NCI-H1048 (cell line): ENCODE data around the gene SYNE4.
A peak's percentile ranks its signal among the peaks of the same experiment; 100 is the strongest.
"Not testable (repeated sequence)": the region's sequence is repeated elsewhere in the genome, so short reads cannot be mapped to it uniquely, and the experiment has no call there.

Source experiments
- DNase-seq: peaks from one replicate; lab custom pipeline; 2025; lab: John Stamatoyannopoulos, UW

The SYNE4 gene

DNA sequence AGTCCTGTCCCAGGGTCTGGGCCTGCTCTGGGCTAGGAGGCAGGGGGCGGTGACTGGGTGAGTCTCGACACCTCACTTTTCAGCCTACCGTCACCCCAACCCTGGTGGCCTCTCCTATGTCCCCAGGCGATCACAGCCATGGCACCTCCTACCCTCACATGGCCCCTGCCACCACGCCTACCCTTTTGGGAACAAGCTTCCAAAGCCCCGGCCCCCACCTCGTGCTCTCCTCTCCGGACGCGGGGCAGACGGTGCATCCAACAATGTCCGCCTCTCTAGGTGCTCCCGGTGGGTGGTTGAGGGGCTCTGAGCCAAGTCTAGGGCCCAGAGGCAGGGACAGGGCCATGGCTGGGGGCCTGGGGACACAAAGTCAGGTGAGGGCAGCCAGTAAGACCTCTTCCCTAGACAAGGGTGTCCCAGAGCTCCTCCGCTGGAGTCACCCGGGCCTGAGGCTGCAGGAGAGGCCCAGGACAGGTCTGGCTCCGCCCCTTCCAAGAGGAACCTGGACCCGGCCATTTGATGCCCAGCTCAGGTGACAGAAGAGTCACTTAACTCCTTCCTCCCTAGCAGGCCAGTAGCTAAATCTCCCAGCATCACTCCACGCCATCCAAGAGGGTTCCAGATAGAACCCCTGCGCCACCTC, at the start of gene SYNE4:
TSS of gene SYNE4 (minus strand) at position 478 of the 643 bp plus-strand sequence. CDS start at position 346, 132 bp downstream.
- DNase-seq, result no peak

DNA sequence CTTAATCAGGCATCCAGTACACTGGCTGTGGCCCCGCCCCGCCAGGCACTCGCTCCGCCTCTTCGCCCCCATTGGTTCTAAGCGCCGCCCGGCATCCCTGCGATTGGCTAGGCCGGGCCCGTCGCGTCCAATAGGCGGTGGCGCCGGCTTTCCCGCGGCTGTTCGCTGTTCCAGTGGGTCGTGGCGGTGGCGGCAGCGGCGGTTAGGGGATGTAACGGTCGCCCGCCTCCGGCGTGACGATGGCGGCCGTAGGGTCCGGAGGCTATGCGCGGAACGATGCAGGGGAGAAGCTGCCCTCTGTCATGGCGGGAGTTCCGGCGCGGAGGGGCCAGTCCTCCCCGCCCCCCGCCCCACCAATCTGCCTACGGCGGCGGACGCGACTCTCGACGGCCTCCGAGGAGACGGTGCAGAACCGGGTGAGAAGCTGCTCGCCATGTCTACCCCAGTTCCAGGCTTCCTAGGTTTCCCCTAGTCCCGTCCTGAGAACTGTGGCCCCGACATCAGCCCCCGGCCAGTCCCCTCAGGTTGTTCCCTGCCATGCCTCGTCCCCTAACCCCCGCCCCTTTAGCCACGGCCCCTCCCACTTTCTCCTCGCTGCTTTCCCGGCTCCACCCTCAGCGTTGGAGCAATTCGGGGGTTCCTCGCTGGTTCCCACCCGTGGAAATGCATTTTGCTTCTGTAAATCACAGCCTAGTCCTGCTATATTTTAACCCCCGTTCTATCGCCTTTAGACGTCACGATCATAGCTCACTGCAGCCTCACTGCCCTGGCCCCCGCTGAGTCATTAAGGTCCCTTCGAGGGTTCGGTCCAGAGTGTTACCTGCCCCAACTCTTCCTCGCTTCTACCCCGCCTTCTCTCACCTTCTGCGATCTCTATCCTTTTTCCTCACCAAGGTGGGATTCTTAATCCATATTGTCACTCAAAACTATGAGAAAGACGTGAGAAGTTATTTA, 46.4 kb upstream of the SYNE4 start, which contains the start of gene WDR62:
TSS of gene WDR62 (plus strand) at position 165 of the 954 bp plus-strand sequence. CDS start at position 240, 75 bp downstream.
- DNase-seq, result peak; percentile 88

- peak; percentile 96 for DNase-seq
Measured at GRCh38 chr19:36054119-36054732, 45.6 kb upstream of the SYNE4 start, which contains the start of gene THAP8. TSS of gene THAP8 (minus strand) at chr19:36054285. CDS start at chr19:36054217, 68 bp downstream.

DNA sequence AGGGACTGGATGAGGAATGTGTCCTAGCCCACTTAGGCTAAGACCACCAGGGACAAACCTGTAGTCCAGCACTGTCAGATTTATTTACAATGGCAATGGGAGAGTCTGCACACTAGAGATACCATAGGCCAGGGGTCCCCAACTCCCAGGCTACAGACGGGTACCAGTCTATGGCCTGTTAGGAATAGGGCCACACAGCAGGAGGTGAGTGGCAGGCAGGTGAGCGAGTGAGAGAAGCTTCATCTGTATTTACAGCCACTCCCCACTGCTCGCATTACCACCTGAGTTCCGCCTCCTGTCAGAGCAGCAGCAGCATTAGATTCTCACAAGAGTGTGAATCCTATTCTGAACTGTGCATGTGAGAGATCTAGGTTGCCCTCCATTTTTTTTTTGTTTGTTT, 43.0 kb upstream of the SYNE4 start:
- DNase-seq, result no peak

DNA sequence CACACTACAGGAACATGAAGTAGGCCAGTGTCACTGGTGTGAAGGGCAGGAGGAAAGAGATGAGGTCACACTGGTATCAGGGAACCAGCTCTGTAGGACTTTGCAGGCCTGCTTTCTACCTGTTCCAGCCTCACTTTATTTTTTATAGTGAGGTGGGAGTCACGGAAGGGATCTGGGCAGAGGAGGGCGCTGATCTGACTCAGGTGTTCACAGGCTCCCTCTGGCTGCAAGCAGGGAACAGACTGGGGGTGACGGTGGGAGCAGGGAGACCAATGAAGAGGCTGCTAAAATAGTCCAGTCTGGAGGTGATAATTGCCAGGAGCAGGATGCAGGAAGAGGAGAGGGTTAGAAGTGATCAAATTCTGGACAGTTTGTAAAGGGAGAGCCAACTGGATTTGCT, 42.6 kb upstream of the SYNE4 start:
- DNase-seq, result no peak

DNA sequence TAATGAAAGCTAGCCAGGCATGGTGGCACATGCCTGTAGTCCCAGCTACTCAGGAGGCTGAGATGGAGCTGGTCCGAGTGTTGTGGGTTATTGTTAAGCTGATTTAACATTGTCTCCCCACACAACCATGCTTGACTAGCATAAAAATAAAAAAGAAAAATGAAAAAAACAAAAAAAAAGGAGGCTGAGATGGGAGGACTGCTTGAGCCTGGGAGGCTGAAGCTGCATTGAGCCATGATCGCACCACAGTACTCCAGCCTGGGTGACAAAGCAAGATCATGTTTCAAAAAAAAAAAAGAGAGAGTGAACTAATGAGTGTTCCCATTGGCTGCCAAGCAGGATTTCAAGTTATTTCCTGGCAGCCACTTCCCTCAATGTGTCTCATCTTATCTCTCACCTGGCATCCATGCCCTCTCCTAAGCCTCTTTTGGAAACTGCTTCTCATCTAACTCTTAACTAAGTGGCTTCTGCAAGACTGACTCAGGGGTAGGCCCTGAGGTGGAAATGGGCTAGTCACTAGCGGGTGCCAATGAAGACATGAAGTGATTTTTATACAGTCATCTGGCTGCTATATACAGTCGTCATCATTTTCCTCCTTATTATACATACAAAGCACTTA, 40.6 kb upstream of the SYNE4 start:
- DNase-seq, result no peak

DNA sequence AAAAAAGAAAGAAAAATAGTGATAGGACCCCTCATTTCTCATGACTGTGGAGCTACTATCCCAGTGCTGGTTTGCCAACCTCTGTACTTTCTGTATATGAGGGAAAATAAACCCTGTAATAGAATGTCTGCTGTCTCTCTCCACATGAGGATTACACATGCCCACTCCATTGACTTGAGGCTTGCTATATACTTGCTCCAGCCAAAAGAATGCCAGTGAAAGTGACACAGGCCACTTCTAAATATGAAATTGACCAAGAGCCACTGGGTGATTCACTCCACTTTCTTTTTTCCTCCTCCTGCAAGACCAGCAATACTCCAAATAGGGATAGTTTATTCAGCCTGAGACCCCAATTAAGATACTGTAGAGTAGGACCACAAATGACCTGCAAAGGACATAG, 39.2 kb upstream of the SYNE4 start:
- no peak for DNase-seq

DNA sequence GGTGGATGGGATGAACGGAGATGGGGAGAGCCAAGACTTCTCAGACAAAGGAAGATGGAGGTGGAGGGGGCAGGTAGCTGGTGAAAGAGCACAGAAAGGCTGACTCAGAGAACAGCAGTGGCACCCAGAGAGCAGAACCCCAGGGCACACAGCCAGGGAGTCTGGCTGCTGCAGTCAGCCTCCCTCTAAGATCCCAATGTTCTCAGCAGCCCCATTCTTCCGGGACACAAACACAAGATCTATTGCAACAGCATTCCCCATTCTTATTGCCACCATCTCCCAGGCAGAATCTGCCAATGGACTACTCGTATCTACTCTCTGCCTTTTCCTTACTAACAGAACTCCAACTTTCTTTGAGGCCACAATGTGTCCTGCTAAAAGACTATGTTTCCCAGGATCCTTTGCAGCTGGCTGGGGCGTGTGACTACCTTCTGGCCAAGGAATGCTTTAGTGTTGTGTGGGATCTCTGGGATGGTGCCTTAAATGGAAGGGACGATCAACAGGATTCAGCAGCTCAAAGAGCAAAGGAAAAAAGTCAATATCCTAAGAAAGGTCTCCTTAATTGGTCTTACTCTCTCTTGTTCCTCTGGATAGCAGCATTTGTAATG, 37.9 kb upstream of the SYNE4 start:
- no peak for DNase-seq

- DNase-seq, result no peak
Measured at GRCh38 chr19:36043952-36044351, 35.3 kb upstream of the SYNE4 start.

- no peak for DNase-seq
Measured at GRCh38 chr19:36041831-36042230, 33.2 kb upstream of the SYNE4 start.

DNA sequence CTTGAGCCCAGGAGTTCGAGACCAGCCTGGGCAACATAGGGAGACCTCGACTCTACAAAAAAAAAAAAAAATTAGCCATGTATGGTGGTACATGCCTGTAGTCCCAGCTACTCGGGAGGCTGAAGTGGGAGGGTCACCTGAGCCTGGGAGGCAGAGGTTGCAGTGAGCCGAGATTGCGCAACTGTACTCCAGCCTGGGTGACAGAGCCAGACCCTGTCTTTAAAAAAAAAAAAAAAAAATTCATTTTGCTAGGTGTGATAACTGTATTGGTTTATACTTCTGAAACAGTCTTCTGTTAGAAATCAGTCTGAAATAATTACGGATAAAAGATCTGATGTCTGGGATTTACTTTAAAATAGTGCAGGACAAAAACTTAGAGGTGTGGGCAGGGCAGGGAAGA, 32.5 kb upstream of the SYNE4 start:
- DNase-seq, result not testable (repeated sequence)

DNA sequence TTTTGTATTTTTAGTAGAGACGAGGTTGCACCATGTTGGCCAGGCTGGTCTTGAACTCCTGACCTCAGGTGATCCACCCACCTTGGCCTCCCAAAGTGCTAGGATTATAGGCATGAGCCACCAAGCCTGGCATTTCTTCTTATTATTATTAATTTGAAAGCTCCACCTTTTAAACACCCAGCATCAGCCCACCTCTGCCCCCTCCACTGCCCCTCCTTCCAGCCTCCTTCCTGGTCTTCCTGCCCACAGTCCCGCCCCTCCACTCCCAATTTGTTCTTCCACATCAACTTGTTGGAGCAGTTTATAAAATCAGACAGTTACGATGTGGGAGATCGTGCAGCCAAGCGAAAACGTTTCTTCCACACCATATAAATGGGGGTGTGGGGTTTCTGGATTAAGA, 31.9 kb upstream of the SYNE4 start:
- no peak for DNase-seq

- DNase-seq, result no peak
Measured at GRCh38 chr19:36032251-36033104, 23.9 kb upstream of the SYNE4 start, which contains the start of gene CLIP3. TSS of gene CLIP3 (minus strand) at chr19:36032873. CDS start at chr19:36032357, 516 bp downstream.

GRCh38 chr19:36031308-36031707, 22.7 kb upstream of the SYNE4 start:
- DNase-seq, result no peak

GRCh38 chr19:36030264-36031148, 21.9 kb upstream of the SYNE4 start:
- DNase-seq, result no peak

DNA sequence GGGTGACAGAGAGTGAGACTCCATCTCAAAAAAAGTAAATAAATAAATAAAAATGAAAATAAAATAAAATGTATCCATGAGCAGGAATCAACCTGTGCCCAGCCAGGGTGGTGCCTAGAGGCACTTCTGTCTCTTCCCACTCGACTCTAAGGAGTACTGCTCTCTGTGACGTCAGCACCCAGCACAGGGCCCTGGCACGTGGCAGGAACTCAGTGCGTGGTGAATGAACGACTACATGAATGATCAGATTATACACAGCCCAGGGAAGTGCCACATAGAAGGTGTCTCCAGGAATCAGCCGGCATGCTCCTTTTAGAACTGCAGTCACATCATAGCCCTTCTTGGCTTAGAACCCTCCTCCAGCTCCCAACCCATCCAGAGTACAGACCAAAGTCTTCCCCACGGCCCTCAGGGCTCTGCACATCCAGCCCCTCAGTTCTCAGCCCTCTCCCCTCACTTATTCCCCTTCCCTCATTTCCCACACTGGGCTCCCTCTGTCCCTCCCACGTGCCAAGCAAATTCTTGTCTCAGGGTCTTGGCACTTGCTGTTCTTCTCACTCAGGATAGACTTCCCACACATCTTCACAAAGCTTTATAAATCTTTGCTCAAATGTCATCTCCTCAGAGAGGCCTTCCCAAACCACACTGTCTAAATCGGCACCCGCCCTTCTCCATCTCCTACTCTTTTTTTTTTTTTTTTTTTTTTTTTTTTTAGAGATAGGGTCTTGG, 19.9 kb upstream of the SYNE4 start:
- no peak for DNase-seq

GRCh38 chr19:36027696-36028095, 19.1 kb upstream of the SYNE4 start:
- DNase-seq, result no peak

DNA sequence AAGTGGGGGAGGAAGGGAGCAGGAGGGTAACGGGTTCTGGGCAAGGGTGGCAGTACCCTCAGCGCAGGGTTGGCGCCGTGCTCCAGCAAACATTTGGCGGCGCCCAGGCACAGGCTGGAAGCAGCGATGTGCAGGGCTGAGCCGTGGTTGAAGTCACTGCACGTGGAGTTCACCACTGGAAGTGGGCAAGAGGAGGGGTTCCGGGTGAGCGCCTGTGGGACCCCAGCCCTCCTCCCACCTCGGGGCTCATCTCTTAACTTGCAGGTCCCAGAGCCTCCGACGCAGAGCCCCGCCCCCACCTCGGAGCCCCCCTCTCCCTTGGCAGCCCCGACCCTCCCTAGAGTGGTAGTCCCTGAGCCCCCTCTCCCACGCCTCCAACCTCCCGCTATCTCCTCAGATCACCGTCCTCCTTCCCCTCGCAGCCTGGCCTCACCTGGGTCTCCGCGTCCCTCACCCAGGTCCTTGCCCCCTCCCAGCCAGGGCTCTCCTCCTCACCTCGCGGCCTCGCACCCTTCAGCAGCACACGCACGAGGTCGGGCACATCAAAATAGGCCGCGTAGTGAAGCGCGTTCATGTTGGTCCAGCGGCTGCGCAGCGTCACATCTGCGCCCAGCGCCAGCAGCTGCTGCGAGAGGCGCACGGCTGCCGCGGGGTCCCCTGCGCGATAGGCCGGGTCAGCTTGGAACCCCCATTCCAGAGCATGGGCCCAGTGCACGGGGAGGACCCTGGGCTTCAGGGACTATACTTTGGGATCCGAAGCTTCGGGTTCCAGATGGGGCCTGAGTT, 17.7 kb upstream of the SYNE4 start:
- no peak for DNase-seq
